Natural killer cell (primary cell): Measurements from ENCODE around the gene PTPRN2. TPM values are rescaled to one million over a fixed set of nuclear protein-coding genes. Genes with fewer than 3 reads are reported as not detected.

Experiments
- ATAC-seq, 3 donors: fragments of 150-1000 bp in 2 of 3; fragments of 200-7000 bp in 1 of 3; cut with Tn5 transposase; 1 replicate in 1 of 3; 2 replicates in 2 of 3; pipeline ENCODE4 v1.10.0; 2021; ENCODE audit warnings: mild to moderate bottlenecking in 2 of 3, moderate library complexity in 2 of 3
- DNase-seq, 2 donors: peaks; one replicate each; pipeline versions ENCODE4 v3.0.0 to v3.0.0-alpha.2; 2013 to 2021; ENCODE audit warnings: mixed read lengths in 1 of 2
- H3K27ac ChIP-seq: one replicate; pipeline ENCODE4 v1.5.1; 2013; ENCODE audit warnings: mild to moderate bottlenecking, low read length
- H3K27me3 ChIP-seq: one replicate; pipeline ENCODE4 v1.6.1; 2013; ENCODE audit warnings: low read length; ENCODE audit not compliant: control insufficient read depth, insufficient read depth
- H3K36me3 ChIP-seq: one replicate; pipeline ENCODE4 v1.6.1; 2013; ENCODE audit warnings: low read length; ENCODE audit not compliant: control insufficient read depth, insufficient read depth
- H3K4me1 ChIP-seq: one replicate; pipeline ENCODE4 v1.6.1; 2013; ENCODE audit warnings: low read length; ENCODE audit not compliant: control insufficient read depth, insufficient read depth
- H3K4me3 ChIP-seq: one replicate; pipeline ENCODE4 v1.5.1; 2013; ENCODE audit warnings: low read length
- H3K9me3 ChIP-seq: one replicate; pipeline ENCODE4 v1.6.1; 2013; ENCODE audit warnings: low read length; ENCODE audit not compliant: control insufficient read depth, insufficient read depth
- H3K27ac Mint-ChIP-seq, 2 donors: one replicate each; pipeline ENCODE4 v1.8.0; 2022; ENCODE audit warnings: mild to moderate bottlenecking in 2 of 2, mixed read lengths in 2 of 2, moderate library complexity in 1 of 2
- H3K27me3 Mint-ChIP-seq, 2 donors: one replicate each; pipeline ENCODE4 v1.8.0; 2022; ENCODE audit warnings: low read depth in 2 of 2, mixed read lengths in 2 of 2
- H3K36me3 Mint-ChIP-seq: one replicate; pipeline ENCODE4 v1.8.0; 2022; ENCODE audit warnings: mixed read lengths
- H3K4me1 Mint-ChIP-seq, 2 donors: one replicate each; pipeline ENCODE4 v1.8.0; 2022; ENCODE audit warnings: mixed read lengths in 2 of 2
- H3K4me3 Mint-ChIP-seq: one replicate; pipeline ENCODE4 v1.8.0; 2022; ENCODE audit warnings: mild to moderate bottlenecking, moderate library complexity, mixed read lengths
- H3K9me3 Mint-ChIP-seq, 2 donors: one replicate each; pipeline ENCODE4 v1.8.0; 2022; ENCODE audit warnings: mixed read lengths in 2 of 2
- WGBS: methylation state at CpG from one replicate; pipeline ENCODE4 v1.1.7; 2013; ENCODE audit warnings: missing lambda C conversion rate; ENCODE audit not compliant: insufficient coverage; 5-methylcytosine and 5-hydroxymethylcytosine counted together
- intact Hi-C: fragments of 100-400 bp; cut with micrococcal nuclease; formaldehyde crosslinking; loops from one replicate; pipeline ENCODE4 v1.14.2; 2022
- total RNA-seq, 4 donors: library from RNA; stranded (reverse); fragments of 120-200 nt in 1 of 4; gene quantifications; one replicate each; pipeline versions ENCODE4 v1.2.3 to v1.2.4, GENCODE V29; 2013 to 2022
- TF ChIP-seq, protein P1 (sequence below): fragments of 200-600 bp; IDR thresholded peaks from one replicate; pipeline ENCODE4 v1.8.0; 2022; ENCODE audit warnings: antibody characterized with exemption

PTPRN2 gene
- total RNA-seq, 3 donors from 2014 or later (not counting 1 experiment from before 2014, with no cell fraction given), result 1.3 to 2.5 (median 1.9) TPM

DNA sequence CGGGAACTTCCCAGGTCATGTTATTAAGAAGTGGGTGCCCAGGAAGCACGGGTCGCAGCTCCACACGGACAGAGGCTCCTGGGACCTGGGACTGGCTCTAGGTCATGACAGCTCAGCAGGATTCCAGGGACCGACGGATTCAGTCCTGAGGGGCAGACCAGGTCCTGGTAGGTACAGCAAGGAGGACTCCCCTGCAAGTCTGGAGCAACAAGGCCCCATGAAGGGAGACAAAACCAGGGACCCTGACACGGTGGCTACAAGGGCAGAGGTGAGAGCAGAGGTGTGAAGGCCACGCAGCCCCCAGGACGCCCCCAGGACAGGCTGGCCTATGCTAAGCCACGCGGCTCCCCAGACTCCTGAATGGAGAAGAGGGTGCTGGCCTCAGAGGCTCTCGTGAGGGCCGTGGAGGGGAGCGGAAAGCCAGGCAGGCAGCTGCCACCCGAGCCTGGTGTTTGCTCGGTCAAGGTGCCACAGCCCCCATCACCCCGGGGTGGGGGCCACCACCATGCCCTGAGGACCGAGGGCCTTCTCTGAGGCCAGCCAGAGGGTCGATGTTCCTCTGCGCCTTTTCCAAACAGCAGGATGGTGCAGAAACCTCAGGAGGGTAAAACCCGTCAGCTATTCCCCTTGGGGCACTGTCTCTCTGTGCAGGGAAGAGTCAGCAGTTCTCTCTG lies 348.9 kb downstream of the PTPRN2 start:
- TF ChIP-seq, protein P1, sequence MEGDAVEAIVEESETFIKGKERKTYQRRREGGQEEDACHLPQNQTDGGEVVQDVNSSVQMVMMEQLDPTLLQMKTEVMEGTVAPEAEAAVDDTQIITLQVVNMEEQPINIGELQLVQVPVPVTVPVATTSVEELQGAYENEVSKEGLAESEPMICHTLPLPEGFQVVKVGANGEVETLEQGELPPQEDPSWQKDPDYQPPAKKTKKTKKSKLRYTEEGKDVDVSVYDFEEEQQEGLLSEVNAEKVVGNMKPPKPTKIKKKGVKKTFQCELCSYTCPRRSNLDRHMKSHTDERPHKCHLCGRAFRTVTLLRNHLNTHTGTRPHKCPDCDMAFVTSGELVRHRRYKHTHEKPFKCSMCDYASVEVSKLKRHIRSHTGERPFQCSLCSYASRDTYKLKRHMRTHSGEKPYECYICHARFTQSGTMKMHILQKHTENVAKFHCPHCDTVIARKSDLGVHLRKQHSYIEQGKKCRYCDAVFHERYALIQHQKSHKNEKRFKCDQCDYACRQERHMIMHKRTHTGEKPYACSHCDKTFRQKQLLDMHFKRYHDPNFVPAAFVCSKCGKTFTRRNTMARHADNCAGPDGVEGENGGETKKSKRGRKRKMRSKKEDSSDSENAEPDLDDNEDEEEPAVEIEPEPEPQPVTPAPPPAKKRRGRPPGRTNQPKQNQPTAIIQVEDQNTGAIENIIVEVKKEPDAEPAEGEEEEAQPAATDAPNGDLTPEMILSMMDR, result no peak
- Histone ChIP-seq H3K27ac (no peak overlapping the region), H3K27me3 (no peaks in the 10 kb centered on the region), H3K4me3 (no peak overlapping the region), H3K4me1 (no peaks in the 10 kb centered on the region), H3K36me3 (no peaks in the 10 kb centered on the region), H3K9me3 (no peaks in the 10 kb centered on the region)
- intact Hi-C loops, result no loop called here
- DNase-seq, result no peak
- 84% methylated on average over 21 of the region's 21 CpGs for WGBS
- H3K27ac Mint-ChIP-seq, result no peak overlapping the region
- ATAC-seq, result no peak
- H3K4me1 Mint-ChIP-seq, result no peaks in the 10 kb centered on the region
- no peaks in the 10 kb centered on the region for H3K27me3 Mint-ChIP-seq
- H3K9me3 Mint-ChIP-seq, result peaks cover 2 to 6% of the 10 kb centered on the region in 2 donors
- H3K4me3 Mint-ChIP-seq, result no peak overlapping the region
- H3K36me3 Mint-ChIP-seq, result no peaks in the 10 kb centered on the region

DNA sequence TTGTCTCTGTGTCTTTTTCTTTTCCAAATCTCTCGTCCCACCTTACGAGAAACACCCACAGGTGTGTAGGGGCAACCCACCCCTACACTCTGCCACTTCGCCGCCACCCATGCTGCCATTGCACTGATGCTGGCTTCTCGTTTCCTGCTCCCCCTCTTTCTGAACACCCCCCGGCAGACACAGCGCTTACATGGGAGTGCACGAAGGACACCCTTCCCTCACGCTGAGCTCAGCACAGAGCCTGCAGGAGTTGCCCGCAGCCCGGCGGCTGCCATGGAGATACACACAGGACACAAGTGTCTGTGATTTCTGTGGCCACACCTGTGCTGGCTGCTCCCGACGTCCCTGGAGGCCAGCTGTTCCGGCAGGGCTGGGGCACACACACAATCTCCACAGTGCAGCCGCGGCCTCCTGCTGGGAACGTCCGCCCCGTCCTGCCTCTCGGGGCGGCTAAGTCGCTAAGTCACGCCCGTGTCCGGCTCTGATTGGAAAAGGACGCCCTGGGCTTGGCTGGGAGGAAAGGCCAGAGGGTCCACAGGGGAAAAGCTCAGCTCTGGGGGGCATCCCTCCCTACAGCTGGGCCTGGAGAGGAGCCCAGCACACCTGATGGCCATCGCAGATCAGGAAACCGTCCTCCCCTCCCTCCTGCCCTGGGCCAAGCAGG lies 349.8 kb downstream of the PTPRN2 start:
- no peak for ATAC-seq
- Histone ChIP-seq H3K4me3 (no peak overlapping the region), H3K36me3 (no peaks in the 10 kb centered on the region), H3K4me1 (no peaks in the 10 kb centered on the region), H3K9me3 (no peaks in the 10 kb centered on the region), H3K27me3 (no peaks in the 10 kb centered on the region), H3K27ac (no peak overlapping the region)
- Mint-ChIP-seq H3K4me1 (no peaks in the 10 kb centered on the region), H3K4me3 (no peak overlapping the region), H3K36me3 (no peaks in the 10 kb centered on the region), H3K9me3 (peaks cover 3 to 6% of the 10 kb centered on the region in 2 donors), H3K27me3 (no peaks in the 10 kb centered on the region), H3K27ac (no peak overlapping the region)
- TF ChIP-seq, protein P1, result no peak
- 90% methylated on average over 27 of the region's 29 CpGs for WGBS
- DNase-seq, result no peak
- intact Hi-C loops, result no loop called here

DNA sequence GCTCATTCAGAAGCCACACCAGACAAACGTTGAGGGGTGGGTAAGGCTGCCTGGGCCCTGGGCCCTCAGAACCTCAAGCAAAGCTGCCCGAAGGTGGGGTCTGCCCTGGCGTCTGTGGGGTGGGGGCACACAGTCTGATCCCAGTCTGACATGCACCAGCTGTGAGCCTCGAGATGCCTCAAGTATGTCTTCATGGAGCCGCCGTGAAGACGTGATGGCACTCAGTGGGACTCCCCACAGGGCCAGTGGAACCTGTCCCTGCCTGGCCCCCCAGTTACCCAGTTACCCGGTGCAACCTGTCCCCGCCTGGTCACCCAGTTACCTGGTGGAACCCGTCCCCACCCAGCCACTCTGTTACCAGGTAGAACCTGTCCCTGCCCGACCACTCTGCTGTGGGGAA lies 351.2 kb downstream of the PTPRN2 start:
- 86% methylated on average over 10 of the region's 11 CpGs for WGBS
- H3K27ac ChIP-seq, result no peak overlapping the region
- H3K4me3 ChIP-seq, result no peak overlapping the region
- H3K27me3 ChIP-seq, result no peaks in the 10 kb centered on the region
- H3K36me3 ChIP-seq, result no peaks in the 10 kb centered on the region
- H3K9me3 ChIP-seq, result no peaks in the 10 kb centered on the region
- H3K4me1 Mint-ChIP-seq, result no peaks in the 10 kb centered on the region
- peaks cover 5 to 8% of the 10 kb centered on the region in 2 donors for H3K9me3 Mint-ChIP-seq
- intact Hi-C loops, result no loop called here
- ATAC-seq, result peak in 1 of 3 donors; percentile 17
- no peak overlapping the region for H3K4me3 Mint-ChIP-seq
- H3K4me1 ChIP-seq, result no peaks in the 10 kb centered on the region
- H3K27ac Mint-ChIP-seq, result no peak overlapping the region
- TF ChIP-seq, protein P1, result no peak
- no peak for DNase-seq
- H3K27me3 Mint-ChIP-seq, result no peaks in the 10 kb centered on the region
- H3K36me3 Mint-ChIP-seq, result no peaks in the 10 kb centered on the region
